HEK293 (cell line): Measurements from ENCODE around the gene DAAM2.

ENCODE experiments used
- BCL11A ChIP-seq: fragments of 450-650 bp; formaldehyde crosslinking; IDR thresholded peaks from 2 replicates; pipeline ENCODE4 v1.5.1; 2016; ENCODE audit warnings: low read depth, missing biosample characterization, missing genetic modification characterization
- EGR2 ChIP-seq: fragments of 450-650 bp; formaldehyde crosslinking; IDR thresholded peaks from 2 replicates; pipeline ENCODE4 v1.5.1; 2016; ENCODE audit warnings: low read depth, missing biosample characterization, missing genetic modification characterization
- FEZF1 ChIP-seq: fragments of 450-650 bp; formaldehyde crosslinking; IDR thresholded peaks from 2 replicates; pipeline ENCODE4 v1.5.1; 2016; ENCODE audit warnings: missing biosample characterization, missing genetic modification characterization
- MYNN ChIP-seq: fragments of 450-650 bp; formaldehyde crosslinking; IDR thresholded peaks from 2 replicates; pipeline ENCODE4 v1.5.1; 2016; ENCODE audit warnings: missing biosample characterization, missing genetic modification characterization, borderline replicate concordance
- MZF1 ChIP-seq: fragments of 450-650 bp; formaldehyde crosslinking; IDR thresholded peaks from 2 replicates; pipeline ENCODE4 v1.5.1; 2017; ENCODE audit warnings: missing biosample characterization, missing genetic modification characterization, borderline replicate concordance
- TCF7L2 ChIP-seq: IDR thresholded peaks from 2 replicates; pipeline ENCODE4 v1.6.1; 2011; ENCODE audit warnings: low read depth, mild to moderate bottlenecking, inconsistent platforms, low read length, moderate library complexity, borderline replicate concordance
- ZNF132 ChIP-seq: fragments of 450-650 bp; formaldehyde crosslinking; IDR thresholded peaks from 2 replicates; pipeline ENCODE4 v1.5.1; 2017; ENCODE audit warnings: missing biosample characterization, missing genetic modification characterization, borderline replicate concordance
- ZNF155 ChIP-seq: fragments of 450-650 bp; formaldehyde crosslinking; IDR thresholded peaks from 2 replicates; pipeline ENCODE4 v1.5.1; 2016; ENCODE audit warnings: missing biosample characterization, missing genetic modification characterization
- ZNF423 ChIP-seq: fragments of 450-650 bp; formaldehyde crosslinking; IDR thresholded peaks from 2 replicates; pipeline ENCODE4 v1.5.1; 2016; ENCODE audit warnings: missing biosample characterization, missing genetic modification characterization
- ZNF548 ChIP-seq: fragments of 450-650 bp; formaldehyde crosslinking; IDR thresholded peaks from 2 replicates; pipeline ENCODE4 v1.5.1; 2016; ENCODE audit warnings: missing biosample characterization, missing genetic modification characterization
- ZNF560 ChIP-seq: fragments of 450-650 bp; formaldehyde crosslinking; IDR thresholded peaks from 2 replicates; pipeline ENCODE4 v1.5.1; 2017; ENCODE audit warnings: missing biosample characterization, missing genetic modification characterization, borderline replicate concordance
- ZNF768 ChIP-seq: fragments of 450-650 bp; formaldehyde crosslinking; IDR thresholded peaks from 2 replicates; pipeline ENCODE4 v1.5.1; 2018; ENCODE audit warnings: missing biosample characterization, mild to moderate bottlenecking, missing genetic modification characterization
- ZSCAN23 ChIP-seq: fragments of 450-650 bp; formaldehyde crosslinking; IDR thresholded peaks from 2 replicates; pipeline ENCODE4 v1.5.1; 2016; ENCODE audit warnings: missing biosample characterization, missing genetic modification characterization
- TF ChIP-seq, protein P1 (sequence below): fragments of 450-650 bp; formaldehyde crosslinking; IDR thresholded peaks from 2 replicates; pipeline ENCODE4 v1.5.1; 2016; ENCODE audit warnings: missing biosample characterization, missing genetic modification characterization
- TF ChIP-seq, protein P2 (sequence below): fragments of 450-650 bp; formaldehyde crosslinking; IDR thresholded peaks from 2 replicates; pipeline ENCODE4 v1.5.1; 2016; ENCODE audit warnings: missing biosample characterization, missing genetic modification characterization, borderline replicate concordance
- TF ChIP-seq, protein P3 (sequence below): fragments of 450-650 bp; formaldehyde crosslinking; IDR thresholded peaks from 2 replicates; pipeline ENCODE4 v1.5.1; 2016; ENCODE audit warnings: missing biosample characterization, missing genetic modification characterization

The DAAM2 gene

DNA sequence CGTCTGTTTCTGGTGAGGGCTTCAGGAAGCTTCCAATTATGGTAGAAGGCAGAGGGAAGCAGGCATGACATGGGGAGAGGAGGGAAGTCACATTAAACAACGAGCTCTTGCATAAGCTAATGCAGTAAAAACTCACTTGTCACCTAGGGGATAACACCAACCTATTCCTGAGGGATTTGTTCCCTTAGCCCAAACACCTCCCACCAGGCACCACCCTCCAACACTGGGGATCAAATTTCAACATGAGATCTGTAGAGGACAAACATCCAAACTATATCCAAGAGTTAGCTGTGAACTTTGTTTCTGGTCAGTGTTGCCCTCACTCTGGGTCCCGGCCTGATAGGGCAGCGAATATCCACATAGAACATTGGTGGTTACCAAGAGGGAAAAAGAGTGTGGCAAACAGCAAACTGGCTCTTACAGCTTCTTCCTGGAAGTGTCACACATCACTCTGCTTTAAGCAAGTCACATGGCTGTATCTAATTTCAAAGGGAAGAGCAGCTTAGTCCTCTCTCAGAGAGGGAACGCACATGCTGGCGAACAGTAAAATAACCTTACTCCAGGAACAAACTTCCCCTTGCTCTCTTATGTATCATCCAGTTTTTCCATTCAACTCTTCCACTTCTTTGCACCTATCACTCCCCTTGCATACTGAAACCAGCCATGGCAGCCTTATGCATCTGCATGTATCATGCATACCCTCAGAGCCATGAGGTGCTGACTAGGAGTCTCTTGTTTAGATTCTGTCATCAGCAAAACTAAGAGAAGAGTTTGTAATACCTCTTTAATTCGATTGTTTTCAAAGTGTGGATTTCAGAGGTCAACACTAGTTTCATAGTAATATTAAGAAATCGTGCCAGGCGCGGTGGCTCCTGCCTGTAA lies 146.8 kb downstream of the DAAM2 start (continued):
- TF ChIP-seq EGR2, result 0 out of 2 replicates have a peak, but pooled peaks have one; percentile 22
- TF ChIP-seq, protein P1, sequence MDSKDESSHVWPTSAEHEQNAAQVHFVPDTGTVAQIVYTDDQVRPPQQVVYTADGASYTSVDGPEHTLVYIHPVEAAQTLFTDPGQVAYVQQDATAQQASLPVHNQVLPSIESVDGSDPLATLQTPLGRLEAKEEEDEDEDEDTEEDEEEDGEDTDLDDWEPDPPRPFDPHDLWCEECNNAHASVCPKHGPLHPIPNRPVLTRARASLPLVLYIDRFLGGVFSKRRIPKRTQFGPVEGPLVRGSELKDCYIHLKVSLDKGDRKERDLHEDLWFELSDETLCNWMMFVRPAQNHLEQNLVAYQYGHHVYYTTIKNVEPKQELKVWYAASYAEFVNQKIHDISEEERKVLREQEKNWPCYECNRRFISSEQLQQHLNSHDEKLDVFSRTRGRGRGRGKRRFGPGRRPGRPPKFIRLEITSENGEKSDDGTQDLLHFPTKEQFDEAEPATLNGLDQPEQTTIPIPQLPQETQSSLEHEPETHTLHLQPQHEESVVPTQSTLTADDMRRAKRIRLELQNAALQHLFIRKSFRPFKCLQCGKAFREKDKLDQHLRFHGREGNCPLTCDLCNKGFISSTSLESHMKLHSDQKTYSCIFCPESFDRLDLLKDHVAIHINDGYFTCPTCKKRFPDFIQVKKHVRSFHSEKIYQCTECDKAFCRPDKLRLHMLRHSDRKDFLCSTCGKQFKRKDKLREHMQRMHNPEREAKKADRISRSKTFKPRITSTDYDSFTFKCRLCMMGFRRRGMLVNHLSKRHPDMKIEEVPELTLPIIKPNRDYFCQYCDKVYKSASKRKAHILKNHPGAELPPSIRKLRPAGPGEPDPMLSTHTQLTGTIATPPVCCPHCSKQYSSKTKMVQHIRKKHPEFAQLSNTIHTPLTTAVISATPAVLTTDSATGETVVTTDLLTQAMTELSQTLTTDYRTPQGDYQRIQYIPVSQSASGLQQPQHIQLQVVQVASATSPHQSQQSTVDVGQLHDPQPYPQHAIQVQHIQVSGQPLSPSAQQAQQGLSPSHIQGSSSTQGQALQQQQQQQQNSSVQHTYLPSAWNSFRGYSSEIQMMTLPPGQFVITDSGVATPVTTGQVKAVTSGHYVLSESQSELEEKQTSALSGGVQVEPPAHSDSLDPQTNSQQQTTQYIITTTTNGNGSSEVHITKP (tag by site-specific recombination), result peak; percentile 64
- TF ChIP-seq, protein P2, sequence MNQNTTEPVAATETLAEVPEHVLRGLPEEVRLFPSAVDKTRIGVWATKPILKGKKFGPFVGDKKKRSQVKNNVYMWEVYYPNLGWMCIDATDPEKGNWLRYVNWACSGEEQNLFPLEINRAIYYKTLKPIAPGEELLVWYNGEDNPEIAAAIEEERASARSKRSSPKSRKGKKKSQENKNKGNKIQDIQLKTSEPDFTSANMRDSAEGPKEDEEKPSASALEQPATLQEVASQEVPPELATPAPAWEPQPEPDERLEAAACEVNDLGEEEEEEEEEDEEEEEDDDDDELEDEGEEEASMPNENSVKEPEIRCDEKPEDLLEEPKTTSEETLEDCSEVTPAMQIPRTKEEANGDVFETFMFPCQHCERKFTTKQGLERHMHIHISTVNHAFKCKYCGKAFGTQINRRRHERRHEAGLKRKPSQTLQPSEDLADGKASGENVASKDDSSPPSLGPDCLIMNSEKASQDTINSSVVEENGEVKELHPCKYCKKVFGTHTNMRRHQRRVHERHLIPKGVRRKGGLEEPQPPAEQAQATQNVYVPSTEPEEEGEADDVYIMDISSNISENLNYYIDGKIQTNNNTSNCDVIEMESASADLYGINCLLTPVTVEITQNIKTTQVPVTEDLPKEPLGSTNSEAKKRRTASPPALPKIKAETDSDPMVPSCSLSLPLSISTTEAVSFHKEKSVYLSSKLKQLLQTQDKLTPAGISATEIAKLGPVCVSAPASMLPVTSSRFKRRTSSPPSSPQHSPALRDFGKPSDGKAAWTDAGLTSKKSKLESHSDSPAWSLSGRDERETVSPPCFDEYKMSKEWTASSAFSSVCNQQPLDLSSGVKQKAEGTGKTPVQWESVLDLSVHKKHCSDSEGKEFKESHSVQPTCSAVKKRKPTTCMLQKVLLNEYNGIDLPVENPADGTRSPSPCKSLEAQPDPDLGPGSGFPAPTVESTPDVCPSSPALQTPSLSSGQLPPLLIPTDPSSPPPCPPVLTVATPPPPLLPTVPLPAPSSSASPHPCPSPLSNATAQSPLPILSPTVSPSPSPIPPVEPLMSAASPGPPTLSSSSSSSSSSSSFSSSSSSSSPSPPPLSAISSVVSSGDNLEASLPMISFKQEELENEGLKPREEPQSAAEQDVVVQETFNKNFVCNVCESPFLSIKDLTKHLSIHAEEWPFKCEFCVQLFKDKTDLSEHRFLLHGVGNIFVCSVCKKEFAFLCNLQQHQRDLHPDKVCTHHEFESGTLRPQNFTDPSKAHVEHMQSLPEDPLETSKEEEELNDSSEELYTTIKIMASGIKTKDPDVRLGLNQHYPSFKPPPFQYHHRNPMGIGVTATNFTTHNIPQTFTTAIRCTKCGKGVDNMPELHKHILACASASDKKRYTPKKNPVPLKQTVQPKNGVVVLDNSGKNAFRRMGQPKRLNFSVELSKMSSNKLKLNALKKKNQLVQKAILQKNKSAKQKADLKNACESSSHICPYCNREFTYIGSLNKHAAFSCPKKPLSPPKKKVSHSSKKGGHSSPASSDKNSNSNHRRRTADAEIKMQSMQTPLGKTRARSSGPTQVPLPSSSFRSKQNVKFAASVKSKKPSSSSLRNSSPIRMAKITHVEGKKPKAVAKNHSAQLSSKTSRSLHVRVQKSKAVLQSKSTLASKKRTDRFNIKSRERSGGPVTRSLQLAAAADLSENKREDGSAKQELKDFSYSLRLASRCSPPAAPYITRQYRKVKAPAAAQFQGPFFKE (tag by site-specific recombination), result no peak
- no peak for TF ChIP-seq ZNF560 (tag by site-specific recombination)
- TF ChIP-seq BCL11A, result no peak
- TF ChIP-seq ZNF155, result no peak
- TF ChIP-seq ZNF423, result 0 out of 2 replicates have a peak, but pooled peaks have one; percentile 45
- TF ChIP-seq, protein P3, sequence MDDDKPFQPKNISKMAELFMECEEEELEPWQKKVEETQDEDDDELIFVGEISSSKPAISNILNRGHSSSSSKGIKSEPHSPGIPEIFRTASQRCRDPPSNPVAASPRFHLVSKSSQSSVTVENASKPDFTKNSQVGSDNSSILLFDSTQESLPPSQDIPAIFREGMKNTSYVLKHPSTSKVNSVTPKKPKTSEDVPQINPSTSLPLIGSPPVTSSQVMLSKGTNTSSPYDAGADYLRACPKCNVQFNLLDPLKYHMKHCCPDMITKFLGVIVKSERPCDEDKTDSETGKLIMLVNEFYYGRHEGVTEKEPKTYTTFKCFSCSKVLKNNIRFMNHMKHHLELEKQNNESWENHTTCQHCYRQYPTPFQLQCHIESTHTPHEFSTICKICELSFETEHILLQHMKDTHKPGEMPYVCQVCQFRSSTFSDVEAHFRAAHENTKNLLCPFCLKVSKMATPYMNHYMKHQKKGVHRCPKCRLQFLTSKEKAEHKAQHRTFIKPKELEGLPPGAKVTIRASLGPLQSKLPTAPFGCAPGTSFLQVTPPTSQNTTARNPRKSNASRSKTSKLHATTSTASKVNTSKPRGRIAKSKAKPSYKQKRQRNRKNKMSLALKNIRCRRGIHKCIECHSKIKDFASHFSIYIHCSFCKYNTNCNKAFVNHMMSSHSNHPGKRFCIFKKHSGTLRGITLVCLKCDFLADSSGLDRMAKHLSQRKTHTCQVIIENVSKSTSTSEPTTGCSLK (tag by site-specific recombination), result no peak
- TF ChIP-seq FEZF1 (tag by site-specific recombination), result 0 out of 2 replicates have a peak, but pooled peaks have one; percentile 8
- no peak for TF ChIP-seq ZNF548
- peak; percentile 13; the same call in 1 of the 2 replicates for TF ChIP-seq TCF7L2
- 0 out of 2 replicates have a peak, but pooled peaks have one; percentile 7 for TF ChIP-seq ZNF768 (tag by site-specific recombination)
- no peak for TF ChIP-seq ZNF132 (tag by site-specific recombination)
- peak; percentile 84; the same call in 1 of the 2 replicates for TF ChIP-seq MZF1
- no peak for TF ChIP-seq MYNN (tag by site-specific recombination)
- no peak for TF ChIP-seq ZSCAN23 (tag by site-specific recombination)
